OCI-LY1 (cell line): ENCODE data around the gene PLPP7.

ENCODE experiments used
- H2AFZ ChIP-seq: fragments of 200-600 bp; sonication (generic), shearing (Covaris generic); 2 replicates; pipeline ENCODE4 v1.6.0; 2014; ENCODE audit warnings: antibody characterized with exemption, mild to moderate bottlenecking, low read length
- H3F3A ChIP-seq: fragments of 200-600 bp; sonication (generic), shearing (Covaris generic); 2 replicates; pipeline ENCODE4 v1.6.0; 2014; ENCODE audit warnings: mild to moderate bottlenecking, antibody characterized with exemption, low read length, moderate library complexity; ENCODE audit not compliant: insufficient read depth
- H3K27ac ChIP-seq: fragments of 200-600 bp; sonication (generic); 2 replicates; pipeline ENCODE4 v1.5.1; 2014; ENCODE audit warnings: low read length, mixed run types, mild to moderate bottlenecking, low read depth; ENCODE audit not compliant: poor library complexity, severe bottlenecking
- H3K27me3 ChIP-seq: fragments of 200-600 bp; sonication (generic); 2 replicates; pipeline ENCODE4 v1.6.0; 2014; ENCODE audit warnings: antibody characterized with exemption, mild to moderate bottlenecking, low read length, moderate library complexity; ENCODE audit not compliant: insufficient read depth
- H3K36me3 ChIP-seq: fragments of 200-600 bp; sonication (generic); 2 replicates; pipeline ENCODE4 v1.6.1; 2014; ENCODE audit warnings: mild to moderate bottlenecking, antibody characterized with exemption, low read length, moderate library complexity, mixed read lengths; ENCODE audit not compliant: insufficient read depth
- H3K4me1 ChIP-seq: fragments of 200-600 bp; sonication (generic); 2 replicates; pipeline ENCODE4 v1.5.1; 2014; ENCODE audit warnings: mild to moderate bottlenecking, low read length, moderate library complexity; ENCODE audit not compliant: insufficient read depth, severe bottlenecking
- H3K4me2 ChIP-seq: fragments of 200-600 bp; sonication (generic), shearing (Covaris generic); 2 replicates; pipeline ENCODE4 v1.6.1; 2014; ENCODE audit warnings: low read length
- H3K4me3 ChIP-seq: fragments of 200-600 bp; sonication (generic); 2 replicates; pipeline ENCODE4 v1.5.1; 2014; ENCODE audit warnings: low read length, low read depth, mild to moderate bottlenecking, mixed read lengths; ENCODE audit not compliant: poor library complexity, severe bottlenecking
- H3K79me2 ChIP-seq: fragments of 200-600 bp; shearing (Covaris generic); 2 replicates; pipeline ENCODE4 v1.6.1; 2016; ENCODE audit warnings: mixed run types, low read length, mixed read lengths; ENCODE audit not compliant: insufficient read depth
- H3K9ac ChIP-seq: fragments of 200-600 bp; sonication (generic), shearing (Covaris generic); 2 replicates; pipeline ENCODE4 v1.6.1; 2014; ENCODE audit warnings: mild to moderate bottlenecking, low read length, mixed read lengths
- H3K9me2 ChIP-seq: fragments of 200-600 bp; sonication (generic), shearing (Covaris generic); 2 replicates; pipeline ENCODE4 v1.6.1; 2014; ENCODE audit warnings: low read depth, mild to moderate bottlenecking, low read length, mixed read lengths
- H3K9me3 ChIP-seq: fragments of 200-600 bp; shearing (Covaris generic); 2 replicates; pipeline ENCODE4 v1.6.1; 2014; ENCODE audit warnings: low read length, mixed read lengths
- H4K20me1 ChIP-seq: fragments of 200-600 bp; sonication (generic), shearing (Covaris generic); 2 replicates; pipeline ENCODE4 v1.6.0; 2016; ENCODE audit warnings: mild to moderate bottlenecking, low read length; ENCODE audit not compliant: insufficient read depth
- EZH2 ChIP-seq: fragments of 200-600 bp; sonication (generic), shearing (Covaris generic); IDR thresholded peaks from 2 replicates; pipeline ENCODE4 v1.8.0; 2017; ENCODE audit warnings: borderline replicate concordance, mixed run types, mild to moderate bottlenecking, antibody characterized with exemption, low read length, moderate library complexity, mixed read lengths
- TF ChIP-seq, protein P1 (sequence below): fragments of 200-600 bp; sonication (generic), shearing (Covaris generic); IDR thresholded peaks from 2 replicates; pipeline ENCODE4 v1.5.1; 2017; ENCODE audit warnings: mild to moderate bottlenecking, antibody characterized with exemption, low read length, moderate library complexity, mixed read lengths

The PLPP7 gene

DNA sequence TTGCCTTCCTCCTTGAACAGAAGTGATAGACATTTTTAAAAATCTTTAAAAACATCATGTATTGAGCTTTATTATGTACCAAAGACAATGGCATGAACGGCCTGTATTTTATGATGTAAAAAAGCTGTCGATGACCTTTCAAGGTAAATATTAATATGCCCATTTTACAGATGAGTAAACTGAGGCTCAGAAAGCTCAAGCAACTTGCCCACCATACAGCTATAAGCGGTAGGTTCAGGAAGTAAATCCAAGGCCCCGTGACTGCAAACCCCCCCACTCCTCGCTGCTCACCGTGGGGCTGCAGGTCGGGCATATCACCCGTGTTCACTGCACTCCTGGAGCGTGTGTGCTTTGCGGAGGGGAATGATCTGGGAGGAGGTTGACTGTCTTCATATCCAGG is 3.4 kb downstream of the PLPP7 start:
- TF ChIP-seq, protein P1, sequence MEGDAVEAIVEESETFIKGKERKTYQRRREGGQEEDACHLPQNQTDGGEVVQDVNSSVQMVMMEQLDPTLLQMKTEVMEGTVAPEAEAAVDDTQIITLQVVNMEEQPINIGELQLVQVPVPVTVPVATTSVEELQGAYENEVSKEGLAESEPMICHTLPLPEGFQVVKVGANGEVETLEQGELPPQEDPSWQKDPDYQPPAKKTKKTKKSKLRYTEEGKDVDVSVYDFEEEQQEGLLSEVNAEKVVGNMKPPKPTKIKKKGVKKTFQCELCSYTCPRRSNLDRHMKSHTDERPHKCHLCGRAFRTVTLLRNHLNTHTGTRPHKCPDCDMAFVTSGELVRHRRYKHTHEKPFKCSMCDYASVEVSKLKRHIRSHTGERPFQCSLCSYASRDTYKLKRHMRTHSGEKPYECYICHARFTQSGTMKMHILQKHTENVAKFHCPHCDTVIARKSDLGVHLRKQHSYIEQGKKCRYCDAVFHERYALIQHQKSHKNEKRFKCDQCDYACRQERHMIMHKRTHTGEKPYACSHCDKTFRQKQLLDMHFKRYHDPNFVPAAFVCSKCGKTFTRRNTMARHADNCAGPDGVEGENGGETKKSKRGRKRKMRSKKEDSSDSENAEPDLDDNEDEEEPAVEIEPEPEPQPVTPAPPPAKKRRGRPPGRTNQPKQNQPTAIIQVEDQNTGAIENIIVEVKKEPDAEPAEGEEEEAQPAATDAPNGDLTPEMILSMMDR: no peak
- TF ChIP-seq EZH2: no peak
- H3K36me3 ChIP-seq: no peaks in the 10 kb centered on the region
- no peak overlapping the region for H3K4me2 ChIP-seq
- H3K9me3 ChIP-seq: no peaks in the 10 kb centered on the region
- no peaks in the 10 kb centered on the region for H3F3A ChIP-seq
- H3K27me3 ChIP-seq: peaks cover 5% of the 10 kb centered on the region; the same call in 1 of the 2 replicates
- H3K9me2 ChIP-seq: no peaks in the 10 kb centered on the region
- no peak overlapping the region for H3K9ac ChIP-seq
- no peak overlapping the region for H2AFZ ChIP-seq
- no peak overlapping the region for H3K4me3 ChIP-seq
- no peaks in the 10 kb centered on the region for H3K79me2 ChIP-seq
- H3K27ac ChIP-seq: no peak overlapping the region
- peaks cover 4% of the 10 kb centered on the region for H3K4me1 ChIP-seq
- H4K20me1 ChIP-seq: no peaks in the 10 kb centered on the region

DNA sequence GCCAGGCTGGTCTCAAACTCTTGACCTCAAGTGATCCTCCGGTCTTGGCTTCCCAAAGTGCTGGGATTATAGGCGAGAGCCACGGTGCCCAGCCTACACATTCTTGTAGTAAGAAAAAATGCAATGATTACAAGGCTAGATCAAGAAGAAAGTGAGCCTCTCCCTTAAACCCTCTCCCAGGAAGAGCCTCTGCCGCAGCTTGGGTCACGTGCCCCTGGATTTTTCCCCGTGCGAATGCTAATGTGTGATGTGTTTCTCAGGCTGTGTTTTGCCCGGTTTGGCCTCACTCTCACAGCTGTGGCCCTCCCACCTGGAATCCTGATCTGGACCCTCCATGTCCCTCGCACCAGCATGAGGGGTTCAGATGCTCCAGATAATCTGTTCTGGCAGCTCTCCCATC is 6.9 kb downstream of the PLPP7 start:
- Histone ChIP-seq H3K4me2 (no peak overlapping the region), H3K4me1 (no peaks in the 10 kb centered on the region), H3K79me2 (no peaks in the 10 kb centered on the region), H3K4me3 (no peak overlapping the region), H4K20me1 (no peaks in the 10 kb centered on the region), H3K9ac (no peak overlapping the region), H3K9me3 (no peaks in the 10 kb centered on the region), H2AFZ (no peak overlapping the region), H3K27ac (no peak overlapping the region), H3K9me2 (no peaks in the 10 kb centered on the region), H3K27me3 (peaks cover 5% of the 10 kb centered on the region; the same call in 1 of the 2 replicates), H3F3A (no peaks in the 10 kb centered on the region), H3K36me3 (no peaks in the 10 kb centered on the region)
- no peak for TF ChIP-seq EZH2
- TF ChIP-seq, protein P1: no peak

DNA sequence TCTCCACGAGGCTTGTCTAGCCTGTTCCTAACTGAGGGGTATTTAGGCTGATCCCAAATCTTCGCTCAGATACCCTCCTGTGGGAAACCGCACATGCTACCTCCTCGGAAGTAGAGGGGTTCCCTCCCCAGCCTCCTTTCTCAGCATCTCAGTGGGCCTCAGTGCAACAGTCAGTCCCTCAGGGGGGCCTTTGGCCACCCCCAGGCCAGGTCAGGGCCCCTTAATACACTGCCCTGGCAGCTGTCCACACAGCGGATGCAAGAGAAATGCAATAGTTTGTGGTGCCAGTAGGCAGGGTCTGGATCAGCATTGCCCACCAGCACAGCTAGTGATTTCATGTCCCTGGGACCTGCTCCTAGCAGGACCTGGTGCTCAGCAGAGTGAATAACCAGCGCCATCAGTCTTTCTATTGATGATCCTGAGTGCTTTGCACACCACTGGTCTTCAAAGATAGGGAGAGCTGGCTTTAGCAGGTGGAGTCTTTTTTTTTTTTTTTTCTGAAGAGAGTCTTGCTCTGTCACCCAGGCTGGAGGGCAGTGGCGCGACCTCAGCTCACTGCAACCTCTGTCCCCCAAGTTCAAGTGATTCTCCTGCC is 7.5 kb downstream of the PLPP7 start:
- no peak overlapping the region for H3K27ac ChIP-seq
- H3K9me2 ChIP-seq: no peaks in the 10 kb centered on the region
- TF ChIP-seq, protein P1: no peak
- TF ChIP-seq EZH2: no peak
- no peak overlapping the region for H2AFZ ChIP-seq
- no peaks in the 10 kb centered on the region for H3K4me1 ChIP-seq
- no peak overlapping the region for H3K4me3 ChIP-seq
- H4K20me1 ChIP-seq: no peaks in the 10 kb centered on the region
- no peak overlapping the region for H3K9ac ChIP-seq
- H3K4me2 ChIP-seq: no peak overlapping the region
- H3K27me3 ChIP-seq: peaks cover 3% of the 10 kb centered on the region; the same call in 1 of the 2 replicates
- H3K79me2 ChIP-seq: no peaks in the 10 kb centered on the region
- no peaks in the 10 kb centered on the region for H3F3A ChIP-seq
- no peaks in the 10 kb centered on the region for H3K9me3 ChIP-seq
- no peaks in the 10 kb centered on the region for H3K36me3 ChIP-seq
